HG03460 (cell line): ENCODE data around the gene STX1A.
"Not testable (repeated sequence)": the region's sequence is repeated elsewhere in the genome, so short reads cannot be mapped to it uniquely, and the experiment has no call there.

Source experiments
- ATAC-seq: cut with Tn5 transposase; IDR thresholded peaks from one replicate; pipeline ENCODE4 v1.9.1; 2021; ENCODE audit not compliant: unreplicated experiment

STX1A gene

GRCh38 chr7:73736885-73737284 is 17.4 kb upstream of the STX1A start:
- no peak for ATAC-seq

DNA sequence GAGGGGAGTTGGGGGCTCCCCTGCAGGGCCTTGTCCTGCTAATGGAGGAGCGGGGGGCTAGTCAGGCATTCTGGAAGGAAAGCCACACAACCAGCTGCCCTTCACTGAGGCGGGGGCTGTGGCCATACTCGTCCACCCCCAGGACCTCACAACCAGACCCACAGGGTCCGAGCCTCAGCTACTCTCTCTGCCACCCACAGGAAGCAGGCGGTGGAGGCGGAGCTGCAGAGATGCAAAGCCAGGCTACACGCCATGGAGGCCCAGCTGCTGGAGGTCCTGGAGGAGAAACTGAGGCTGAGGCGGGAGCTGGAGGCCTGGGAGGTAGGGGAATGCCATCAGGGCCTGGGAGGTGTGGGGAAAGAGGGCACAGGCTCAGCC is 16.0 kb upstream of the STX1A start:
- ATAC-seq = no peak

DNA sequence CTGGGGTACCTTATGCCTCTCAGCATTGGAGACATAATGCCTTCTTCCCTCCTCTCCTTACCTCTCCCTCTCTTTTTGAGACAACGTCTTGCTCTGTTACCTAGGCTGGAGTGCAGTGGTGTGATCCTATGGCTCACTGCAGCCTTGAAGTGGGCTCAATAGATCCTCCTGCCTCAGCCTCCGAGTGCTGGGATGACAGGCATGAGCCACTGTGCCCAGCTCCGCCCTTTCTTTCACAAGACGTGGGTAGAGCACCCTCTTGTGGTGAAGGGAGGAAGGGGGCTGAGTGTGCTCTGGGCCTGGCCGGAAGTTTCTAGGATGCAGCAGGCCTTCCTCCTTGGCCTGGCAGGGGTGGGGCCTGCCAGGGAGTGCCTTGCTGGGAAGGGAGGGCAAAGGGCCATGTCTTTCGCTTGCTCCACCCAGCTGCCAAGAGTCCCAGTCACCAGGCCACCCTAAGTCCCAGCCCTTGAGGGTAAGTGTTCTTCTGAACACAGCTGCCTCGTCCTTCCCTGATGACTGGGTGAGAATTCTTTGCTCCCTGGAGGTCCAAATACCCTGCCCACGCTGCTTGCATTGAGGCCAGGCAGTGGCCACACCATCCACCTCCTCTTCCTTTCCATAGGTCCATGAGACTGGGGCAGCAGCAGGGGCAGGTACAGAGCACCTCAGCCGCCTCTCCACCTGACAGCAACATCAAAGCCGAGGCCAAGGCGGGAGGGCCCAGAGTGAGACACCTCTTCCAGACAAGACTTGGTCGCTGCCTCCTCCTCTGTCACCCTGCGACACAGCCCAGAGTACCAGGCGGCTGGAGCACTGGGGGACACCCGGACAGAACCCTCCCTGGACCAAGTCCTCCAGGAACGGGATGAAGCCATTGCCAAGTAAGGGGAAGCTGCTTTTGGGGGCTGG is 15.4 kb upstream of the STX1A start:
- peak; percentile 39 for ATAC-seq

DNA sequence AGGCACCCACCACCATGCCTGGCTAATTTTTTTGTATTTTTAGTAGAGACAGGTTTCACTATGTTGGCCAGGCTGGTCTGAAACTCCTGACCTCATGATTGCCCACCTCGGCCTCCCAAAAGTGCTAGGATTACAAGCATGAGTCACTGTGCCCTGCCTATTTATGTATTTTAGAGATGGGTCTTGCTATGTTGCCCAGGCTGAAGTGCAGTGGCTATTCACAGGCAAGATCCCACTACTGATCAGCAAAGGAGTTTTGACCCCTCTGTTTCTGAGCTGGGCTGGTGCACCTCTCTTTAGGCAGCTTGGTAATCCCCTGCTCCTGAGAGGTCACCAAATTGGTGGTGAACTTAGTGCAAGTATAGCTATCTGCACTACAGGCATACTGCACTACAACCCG is 12.9 kb upstream of the STX1A start:
- ATAC-seq = no peak

DNA sequence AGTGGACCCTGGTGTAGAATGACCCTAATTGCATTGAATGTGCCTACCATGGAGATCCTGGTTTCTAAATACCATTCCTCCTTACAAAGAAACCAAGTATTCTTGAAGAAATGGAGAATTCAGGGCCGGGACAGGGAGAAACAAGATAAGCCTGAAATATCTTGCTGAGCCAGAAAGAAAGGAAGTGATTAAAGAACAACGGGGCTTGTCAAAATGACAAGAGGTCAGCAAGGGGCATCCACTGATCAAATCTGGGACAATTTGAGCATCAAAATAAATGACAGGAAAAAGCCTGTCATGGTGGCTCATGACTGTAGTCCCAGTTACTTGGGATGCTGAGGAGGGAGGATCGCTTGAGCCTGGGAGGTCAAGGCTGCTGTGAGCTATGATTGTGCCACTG is 11.0 kb upstream of the STX1A start:
- no peak for ATAC-seq

DNA sequence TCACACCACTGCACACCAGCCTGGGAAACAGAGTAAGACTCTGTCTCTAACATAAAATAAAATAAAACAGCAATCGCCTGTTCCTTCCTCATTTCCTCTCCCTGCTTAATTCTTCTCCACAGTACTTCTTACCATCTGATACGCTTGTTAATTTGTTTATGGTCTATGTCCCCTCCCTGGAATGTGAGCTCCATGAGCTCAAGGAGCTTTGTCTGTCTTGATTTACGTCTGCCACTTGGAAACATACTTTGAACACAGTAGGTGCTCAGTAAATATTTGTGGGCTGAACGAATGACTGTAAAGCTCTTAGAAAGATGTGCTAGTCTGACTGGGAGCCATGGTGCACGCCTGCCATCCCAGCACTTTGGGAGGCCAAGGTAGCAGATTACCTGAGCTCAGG is 9.1 kb upstream of the STX1A start:
- no peak for ATAC-seq

- ATAC-seq = no peak
Measured at GRCh38 chr7:73727952-73728351, 8.5 kb upstream of the STX1A start.

GRCh38 chr7:73726083-73726466 is 6.6 kb upstream of the STX1A start:
- peak; percentile 17 for ATAC-seq

GRCh38 chr7:73723813-73724212 is 4.3 kb upstream of the STX1A start:
- no peak for ATAC-seq

DNA sequence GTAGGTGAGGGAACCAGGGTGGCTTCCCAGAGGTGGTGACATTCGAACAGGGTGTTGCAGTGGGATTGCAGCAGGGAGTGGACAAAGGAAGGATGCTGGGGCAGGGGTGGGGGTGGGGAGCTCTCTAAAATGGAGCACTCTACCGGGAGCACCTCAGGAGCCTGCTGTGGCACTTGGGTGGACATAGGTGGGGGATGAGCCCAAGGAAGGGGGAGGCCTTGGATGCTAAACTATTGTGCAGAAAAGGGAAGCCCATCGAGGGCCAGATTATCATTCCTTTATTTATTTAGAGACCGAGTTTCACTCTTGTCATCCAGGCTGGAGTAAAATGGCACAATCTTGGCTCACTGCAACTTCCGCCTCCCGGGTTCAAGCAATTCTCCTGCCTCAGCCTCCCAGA is 3.3 kb upstream of the STX1A start:
- no peak for ATAC-seq

- not testable (repeated sequence) for ATAC-seq
Measured at GRCh38 chr7:73722182-73722581, 2.7 kb upstream of the STX1A start.

DNA sequence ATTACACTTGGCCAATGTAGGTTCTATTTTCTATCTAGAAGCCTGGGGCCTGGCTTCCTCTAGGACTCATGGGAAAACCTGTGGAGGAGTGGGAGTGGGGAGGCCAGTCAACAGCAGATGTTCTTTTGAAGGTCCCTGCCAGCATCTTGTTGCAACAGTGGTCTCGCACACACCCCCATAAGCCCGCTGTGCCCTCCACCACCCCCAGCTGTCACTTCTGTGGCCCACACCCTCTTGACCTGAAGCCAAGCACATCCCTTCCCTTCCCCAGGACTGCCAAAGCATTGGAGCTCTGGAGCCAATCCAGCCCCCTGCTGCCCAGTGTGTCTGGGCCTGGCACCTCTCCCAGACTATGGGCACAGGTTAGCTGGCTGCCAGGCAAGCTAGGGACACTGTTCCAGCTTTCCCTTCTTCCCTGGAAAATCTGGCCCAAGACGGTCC is 1.9 kb upstream of the STX1A start:
- ATAC-seq = no peak

DNA sequence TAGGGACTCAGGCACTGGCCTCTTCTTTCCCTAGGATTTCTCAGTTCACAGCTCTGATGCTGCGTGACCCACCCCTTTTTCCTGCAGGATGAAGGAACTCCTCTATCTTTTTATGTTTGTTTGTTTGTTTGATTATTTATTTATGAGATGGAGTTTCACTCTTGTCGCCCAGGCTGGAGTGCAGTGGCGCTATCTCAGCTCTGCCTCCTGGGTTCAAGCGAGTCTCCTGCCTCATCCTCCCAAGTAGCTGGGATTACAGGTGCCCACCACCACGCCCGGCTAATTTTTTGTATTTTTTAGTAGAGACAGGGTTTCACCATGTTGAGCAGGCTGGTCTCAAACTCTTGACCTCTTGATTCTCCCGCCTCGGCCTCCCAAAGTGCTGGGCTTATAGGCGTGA is 974 bp upstream of the STX1A start:
- not testable (repeated sequence) for ATAC-seq

DNA sequence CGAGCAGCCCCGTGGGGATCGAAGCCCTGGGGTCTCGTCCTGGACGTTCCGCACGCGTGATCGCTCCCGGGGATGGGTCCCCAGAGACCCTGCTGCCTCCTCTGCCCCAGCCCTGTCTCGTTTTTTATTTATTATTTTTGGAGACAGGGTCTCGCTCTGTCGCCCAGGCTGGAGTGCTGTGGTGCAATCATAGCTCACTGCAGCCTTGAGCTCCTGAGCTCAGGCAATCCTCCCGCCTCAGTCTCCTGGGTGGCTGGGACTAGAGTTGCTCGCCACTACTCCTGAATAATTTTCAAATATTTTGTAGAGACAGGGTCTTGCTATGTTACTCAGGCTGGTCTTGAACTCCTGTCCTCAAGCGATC is 319 bp upstream of the STX1A start:
- ATAC-seq = peak; percentile 7

DNA sequence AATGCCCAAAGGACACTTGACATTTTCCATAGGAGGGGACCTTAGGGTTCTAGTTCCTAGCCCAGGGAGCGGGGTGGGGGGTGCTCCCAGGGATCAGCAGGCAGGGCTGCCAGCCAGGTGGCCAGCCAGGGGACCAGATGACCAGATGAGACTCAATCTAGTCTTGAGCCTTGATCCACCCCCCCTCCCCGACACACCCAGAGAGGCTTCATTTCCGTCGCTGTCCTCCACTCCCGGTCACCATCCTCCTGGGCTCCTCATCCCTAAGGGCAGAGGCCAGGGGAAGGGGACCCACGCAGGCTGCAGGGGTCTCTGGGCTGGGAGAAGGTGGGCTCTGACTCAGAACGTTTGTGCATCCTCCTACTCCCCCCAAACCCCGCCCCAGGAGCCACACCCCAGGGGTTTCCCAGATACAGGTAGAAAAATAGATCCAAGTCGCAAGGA is 1.0 kb downstream of the STX1A start:
- ATAC-seq = no peak

- ATAC-seq = peak; percentile 46
Measured at GRCh38 chr7:73717991-73718405, 1.5 kb downstream of the STX1A start.

- ATAC-seq = no peak
Measured at GRCh38 chr7:73717025-73717807, 2.3 kb downstream of the STX1A start.

DNA sequence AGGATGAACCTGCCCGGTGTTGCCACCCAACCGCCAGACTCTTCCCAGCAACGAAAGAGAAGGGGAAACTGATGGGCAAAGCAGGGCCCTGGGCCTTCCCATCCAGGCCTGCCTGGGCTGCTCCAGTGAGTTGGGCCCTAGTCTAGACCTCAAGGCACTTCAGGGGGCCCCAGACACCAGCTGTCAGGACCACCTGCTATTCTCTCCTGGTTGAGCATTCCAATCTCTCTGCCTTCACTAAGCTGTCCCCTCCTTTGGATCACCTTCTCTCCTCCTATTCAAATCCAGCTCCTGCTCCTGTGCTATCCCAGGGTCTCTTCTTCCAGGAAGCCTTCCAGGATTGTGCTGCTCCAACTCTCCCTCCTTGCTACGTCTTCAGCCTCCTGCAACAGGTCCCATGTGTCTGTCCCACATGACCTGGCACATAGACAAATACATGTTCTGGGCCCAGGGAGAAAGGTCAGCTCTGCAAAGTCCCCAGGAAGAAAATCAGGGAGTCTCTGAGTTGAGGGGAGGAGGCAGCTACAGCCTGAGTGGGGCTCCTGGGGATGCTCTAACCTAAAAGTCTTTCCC is 3.1 kb downstream of the STX1A start:
- no peak for ATAC-seq

DNA sequence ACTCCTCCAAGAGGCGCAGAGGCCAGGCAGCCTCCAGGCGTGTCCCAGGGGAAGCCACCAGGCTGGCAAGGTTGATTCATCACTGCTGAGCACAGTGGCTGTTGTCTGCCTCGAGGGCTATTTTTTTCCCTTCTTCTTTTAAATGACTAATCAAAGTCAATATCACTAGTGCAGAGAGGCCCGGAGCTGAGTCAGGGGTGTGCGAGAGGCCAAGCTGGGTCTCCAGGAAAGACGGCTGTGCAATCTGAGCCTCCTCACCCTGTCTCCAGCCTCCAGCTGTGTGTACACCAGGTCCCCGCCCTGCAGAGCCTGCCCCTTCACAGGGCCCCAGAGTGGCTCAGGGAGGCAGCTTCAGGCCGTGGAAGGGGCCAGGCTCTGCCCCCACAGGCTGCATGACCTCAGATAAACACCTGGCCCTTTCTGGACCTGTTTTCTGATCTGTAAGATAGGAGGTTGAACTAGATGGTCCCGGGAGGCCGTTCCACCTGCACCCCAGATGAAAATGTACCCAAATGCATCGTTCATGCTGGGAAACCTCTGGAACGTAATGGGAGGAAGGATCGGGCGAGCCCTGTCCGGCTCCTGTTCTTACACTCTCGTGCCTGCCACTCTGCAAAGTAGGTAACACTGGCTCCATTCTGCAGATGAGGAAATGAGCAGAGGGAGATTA is 3.7 kb downstream of the STX1A start:
- ATAC-seq = no peak

- not testable (repeated sequence) for ATAC-seq
Measured at GRCh38 chr7:73713319-73713718, 6.2 kb downstream of the STX1A start.

DNA sequence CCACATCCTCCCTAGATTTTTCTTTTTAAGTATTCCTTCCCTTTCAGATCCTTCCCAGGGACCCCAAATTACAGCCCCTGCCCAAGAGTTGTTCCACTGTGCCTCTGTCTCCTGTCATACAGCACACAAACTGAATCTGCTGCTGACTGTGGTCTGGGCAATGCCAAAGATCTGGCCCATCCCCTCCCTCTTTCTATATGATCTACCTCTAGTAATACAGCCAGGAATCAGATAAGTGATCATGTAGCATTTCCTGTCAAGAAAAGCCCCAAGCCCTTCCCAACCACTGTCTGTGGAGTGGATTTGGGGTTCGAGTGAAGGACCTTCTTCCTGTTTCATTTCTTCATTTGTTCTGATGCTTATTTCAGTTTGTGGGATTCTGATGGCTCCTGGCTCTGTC is 6.7 kb downstream of the STX1A start:
- no peak for ATAC-seq
